Measurements from ENCODE around the gene PRR35.

DNA sequence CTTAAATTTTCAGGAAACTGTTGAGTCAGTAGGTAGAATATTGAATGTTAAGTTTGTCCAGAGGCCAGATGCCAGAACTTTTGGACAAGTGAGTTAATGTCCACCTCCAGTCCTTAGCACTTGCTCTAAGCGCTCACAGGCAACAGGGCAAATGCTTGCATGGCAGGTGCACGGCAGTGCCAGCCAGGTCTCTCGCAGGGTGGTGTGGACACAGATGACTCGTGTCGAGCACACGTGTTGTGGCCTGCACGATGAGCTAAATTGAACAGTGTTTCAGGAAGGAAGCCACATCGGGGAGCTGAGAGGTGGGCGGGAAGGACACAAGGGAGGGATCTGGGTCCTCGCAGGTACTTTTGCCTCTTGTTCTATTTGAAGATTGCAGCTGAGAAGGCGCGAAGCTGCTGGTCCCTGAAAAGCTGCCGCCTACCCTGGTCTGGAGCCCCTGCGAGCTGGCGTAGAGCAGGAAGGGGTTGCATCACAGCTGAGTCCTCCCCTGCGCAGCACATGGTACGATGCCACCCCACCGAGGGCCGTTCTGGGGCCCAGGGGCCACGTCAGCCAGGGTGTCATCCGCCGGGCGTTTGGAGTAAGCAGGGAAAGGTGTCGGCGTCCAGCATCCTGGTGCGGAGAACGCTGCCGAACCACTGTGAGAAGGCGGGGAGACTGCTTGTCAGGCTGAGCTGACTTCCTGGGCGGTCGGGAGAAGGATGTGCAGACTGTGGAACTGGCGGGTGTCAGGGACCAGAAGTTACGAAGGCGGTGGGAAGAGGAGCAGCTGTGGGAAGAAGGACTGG lies 35.9 kb downstream of the PRR35 start:
- no peak for TF ChIP-seq YY1 (IDR thresholded peaks at IDR 0.05; ENCODE audit: insufficient read depth, insufficient read length)
- no peak for TF ChIP-seq SUZ12 (IDR thresholded peaks at IDR 0.05; ENCODE audit: extremely low read depth, insufficient read depth, insufficient read length)
- no peak for TF ChIP-seq ZNF274 (IDR thresholded peaks at IDR 0.05; ENCODE audit: low read depth, low read length)
